ENCODE results near the gene C10orf105.

- no peak for TF ChIP-seq ZBTB7A (tag by site-specific recombination; IDR thresholded peaks at IDR 0.05; ENCODE audit: low read depth)
- TF ChIP-seq ZBTB44 (tag by site-specific recombination; IDR thresholded peaks at IDR 0.05) = no peak
- TF ChIP-seq REST (tag by site-specific recombination; IDR thresholded peaks at IDR 0.05) = no peak
- TF ChIP-seq CTCF (tag by site-specific recombination; IDR thresholded peaks at IDR 0.05) = no peak
- TF ChIP-seq ZNF121 (tag by site-specific recombination; IDR thresholded peaks at IDR 0.05) = no peak
- TF ChIP-seq ZBTB26 (tag by site-specific recombination; optimal IDR thresholded peaks at IDR 0.05) = no peak
- no peak for TF ChIP-seq ZNF449 (tag by site-specific recombination; IDR thresholded peaks at IDR 0.05)
- no peak for TF ChIP-seq MYNN (tag by site-specific recombination; IDR thresholded peaks at IDR 0.05; ENCODE audit: borderline replicate concordance)
Observed at GRCh38 chr10:71737834-71738197, 18.2 kb upstream of the C10orf105 start.
